GM18951 (cell line): ENCODE results near the gene SLC9A3.
"Not testable (repeated sequence)": the region's sequence is repeated elsewhere in the genome, so short reads cannot be mapped to it uniquely, and the experiment has no call there.

ENCODE experiments used
- POLR2A ChIP-seq: IDR thresholded peaks from 4 replicates; pipeline ENCODE4 v1.6.1; 2011; ENCODE audit warnings: mild to moderate bottlenecking; ENCODE audit not compliant: insufficient read length, insufficient read depth; ENCODE audit errors: extremely low read depth
- in situ Hi-C: fragments of 300-500 bp; cut with MboI; formaldehyde crosslinking; loops from one replicate; pipeline ENCODE4 v1.12.0; 2022; ENCODE audit warnings: low sequenced_read_pairs, mixed read lengths, inconsistent platforms; ENCODE audit not compliant: unreplicated experiment

The SLC9A3 gene

GRCh38 chr5:475704-476101 is 48.5 kb downstream of the SLC9A3 start:
- TF ChIP-seq POLR2A: no peak
- in situ Hi-C loops: no loop called here

GRCh38 chr5:474840-475661 is 49.2 kb downstream of the SLC9A3 start:
- in situ Hi-C loops: no loop called here
- no peak for TF ChIP-seq POLR2A

- in situ Hi-C loops: not testable (repeated sequence)
Measured at GRCh38 chr5:474232-474839, 49.9 kb downstream of the SLC9A3 start.

GRCh38 chr5:473551-474192 is 50.6 kb downstream of the SLC9A3 start:
- in situ Hi-C loops: no loop called here
- TF ChIP-seq POLR2A: no peak

GRCh38 chr5:472656-473550 is 51.3 kb downstream of the SLC9A3 start:
- TF ChIP-seq POLR2A: peak; percentile 88
- in situ Hi-C loops: no loop called here

GRCh38 chr5:472076-472655 is 52.1 kb downstream of the SLC9A3 start:
- no peak for TF ChIP-seq POLR2A
- in situ Hi-C loops: no loop called here

- in situ Hi-C loops: no loop called here
- no peak for TF ChIP-seq POLR2A
Measured at GRCh38 chr5:471750-472058, 52.5 kb downstream of the SLC9A3 start.

GRCh38 chr5:470961-471749 is 53.1 kb downstream of the SLC9A3 start:
- TF ChIP-seq POLR2A: no peak
- in situ Hi-C loops: no loop called here

- TF ChIP-seq POLR2A: no peak
Measured at GRCh38 chr5:469752-470483, 54.3 kb downstream of the SLC9A3 start.

GRCh38 chr5:468401-468800 is 55.8 kb downstream of the SLC9A3 start:
- TF ChIP-seq POLR2A: no peak
- in situ Hi-C loops: no loop called here

More at GRCh38 chr5:469752-470483, 54.3 kb downstream of the SLC9A3 start:
- in situ Hi-C loops: no loop called here

GRCh38 chr5:466661-467310 is 57.5 kb downstream of the SLC9A3 start:
- in situ Hi-C loops: no loop called here
- no peak for TF ChIP-seq POLR2A
